ENCODE data around the gene RHOC. TPM values are rescaled to one million over a fixed set of nuclear protein-coding genes. Genes with fewer than 3 reads are reported as not detected.
"Not testable (repeated sequence)": the region's sequence is repeated elsewhere in the genome, so short reads cannot be mapped to it uniquely, and the experiment has no call there.

RHOC gene
- total RNA-seq, 2 donors from 2014 or later = 297 to 387 TPM

DNA sequence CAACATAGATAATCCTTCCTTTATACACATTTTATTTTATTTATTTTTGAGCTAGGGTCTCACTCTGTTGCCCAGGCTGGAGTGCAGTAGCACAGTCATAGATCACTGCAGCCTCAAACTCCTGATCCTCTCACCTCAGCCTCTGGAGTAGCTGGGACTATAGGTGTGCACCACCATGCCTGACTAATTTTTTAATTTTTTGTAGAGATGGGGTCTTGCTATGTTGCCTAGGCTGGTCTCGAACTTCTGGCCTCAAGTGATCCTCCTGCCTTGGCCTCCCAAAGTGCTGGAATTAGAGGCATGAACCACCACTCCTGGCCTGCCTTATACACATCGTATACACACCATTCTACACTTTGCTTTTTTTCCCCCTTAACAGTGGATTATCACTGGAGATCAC is 14.4 kb upstream of the RHOC start:
- DNase-seq (ENCODE audit: low spot score) = not testable (repeated sequence)
- intact Hi-C loops (cut with DNase I) = loop anchor here (5.0 to 10.0 kb wide), 2 partner anchors 81 to 314 kb away; no protein-coding TSS in a partner anchor

- DNase-seq (ENCODE audit: low spot score) = no peak
- intact Hi-C loops (cut with DNase I) = loop anchor here (5.0 to 10.0 kb wide), 2 partner anchors 82 to 314 kb away; no protein-coding TSS in a partner anchor
Observed at GRCh38 chr1:112720800-112721199, 13.9 kb upstream of the RHOC start.

DNA sequence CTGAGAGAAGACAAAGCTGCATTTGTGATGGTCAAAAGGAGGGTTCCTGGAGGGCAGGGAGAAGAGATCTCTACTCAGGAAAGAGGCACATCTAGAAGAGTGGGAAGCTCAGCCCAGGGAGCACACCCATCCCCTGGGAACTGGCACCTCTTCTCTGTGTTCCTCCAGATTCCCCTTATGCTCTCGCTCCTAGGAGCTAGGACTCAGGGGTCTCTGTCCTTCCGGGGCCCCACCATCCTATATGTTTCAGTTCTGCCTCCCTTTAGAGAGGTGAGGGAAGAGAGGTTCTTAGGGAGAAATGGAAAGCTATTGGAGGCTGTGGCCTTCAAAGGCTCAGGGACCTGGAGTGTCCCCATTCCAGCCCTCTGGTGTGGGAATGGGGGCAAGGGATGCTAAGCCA is 12.8 kb upstream of the RHOC start:
- intact Hi-C loops (cut with DNase I) = loop anchor here (5.0 to 10.0 kb wide), 4 partner anchors 83 to 325 kb away; no protein-coding TSS in a partner anchor
- DNase-seq (ENCODE audit: low spot score) = no peak

DNA sequence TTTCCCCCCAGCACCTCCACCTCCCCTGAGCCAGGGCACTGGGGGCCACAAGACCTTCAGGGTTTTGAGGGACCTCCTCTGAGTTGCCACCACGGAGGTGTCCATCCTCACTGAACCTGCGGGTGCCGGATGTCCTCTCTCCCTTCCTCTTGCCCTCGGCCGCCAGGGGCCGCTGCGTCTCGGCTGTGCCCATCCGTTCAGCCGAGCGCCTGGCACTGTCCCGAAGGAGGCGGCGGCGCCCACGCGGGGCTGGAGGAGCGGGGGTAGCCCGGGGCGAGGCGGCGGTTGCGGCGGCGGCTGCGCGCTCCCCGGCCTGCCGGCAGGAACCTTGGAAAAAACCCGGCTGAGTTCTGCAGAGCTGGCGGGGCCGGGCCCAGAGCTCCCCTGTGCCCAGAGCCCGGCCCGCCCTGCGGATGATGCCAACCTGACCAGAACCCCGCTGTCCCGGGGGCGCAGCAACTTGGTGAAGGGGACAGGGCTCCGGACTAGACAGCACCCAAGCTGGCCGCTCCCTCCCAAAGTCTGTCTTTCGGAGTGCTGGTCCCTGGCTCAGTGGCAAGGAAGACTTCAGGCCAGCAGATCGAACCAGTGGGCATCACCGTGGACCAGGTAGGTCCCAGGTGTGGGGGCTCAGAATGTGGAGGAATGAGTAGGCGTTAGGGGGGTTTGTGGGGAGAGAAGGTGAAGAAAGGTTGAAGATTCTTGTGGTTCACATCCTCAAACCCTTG is 11.9 kb upstream of the RHOC start:
- intact Hi-C loops (cut with DNase I) = loop anchor here (5.0 to 10.0 kb wide), 2 partner anchors 88 to 326 kb away; no protein-coding TSS in a partner anchor
- peak; percentile 94 for DNase-seq (ENCODE audit: low spot score)

DNA sequence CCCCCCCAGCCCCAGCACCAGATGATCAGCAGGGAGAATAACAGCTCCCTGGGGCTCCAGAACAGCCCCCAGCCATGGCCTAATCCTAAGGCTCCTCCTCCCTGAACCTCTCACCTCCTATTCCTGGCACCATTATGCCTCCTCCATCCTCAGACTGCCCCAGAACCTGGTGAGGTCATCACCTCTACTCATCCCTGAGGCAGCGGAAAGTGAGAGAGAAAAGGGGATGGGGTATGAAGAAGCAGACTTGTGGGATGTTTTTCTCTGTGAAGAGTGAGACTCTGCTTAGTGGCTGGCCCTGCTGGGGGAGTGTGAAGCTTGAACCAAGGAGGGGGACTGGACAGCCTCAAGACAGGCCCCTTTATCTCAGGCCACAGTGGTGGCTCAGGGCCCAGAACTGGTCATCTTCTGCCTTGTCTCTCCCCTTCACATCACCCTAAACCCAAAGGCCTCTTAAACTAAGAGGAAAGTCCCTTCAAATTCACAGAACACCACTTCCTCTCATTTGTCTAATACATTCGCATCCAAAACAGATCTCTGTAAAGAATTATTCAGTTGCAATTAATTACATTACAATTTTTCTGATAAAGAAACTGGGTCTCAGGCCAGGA is 10.4 kb upstream of the RHOC start:
- no peak for DNase-seq (ENCODE audit: low spot score)
- intact Hi-C loops (cut with DNase I) = loop anchor here (5.0 to 10.0 kb wide), 2 partner anchors 90 to 327 kb away; no protein-coding TSS in a partner anchor

- intact Hi-C loops (cut with DNase I) = loop anchor here (5.0 to 10.0 kb wide), 2 partner anchors 91 to 329 kb away; no protein-coding TSS in a partner anchor
- DNase-seq (ENCODE audit: low spot score) = peak; percentile 95
Observed at GRCh38 chr1:112716133-112716720, 9.3 kb upstream of the RHOC start.

- peak; percentile 99 for DNase-seq (ENCODE audit: low spot score)
- intact Hi-C loops (cut with DNase I) = loop anchor here (5.0 to 10.0 kb wide), 2 partner anchors 92 to 329 kb away; no protein-coding TSS in a partner anchor
Observed at GRCh38 chr1:112715264-112716053, 8.5 kb upstream of the RHOC start, which contains the start of gene PPM1J. TSS of gene PPM1J (minus strand) at chr1:112715332. CDS start at chr1:112715301, 31 bp downstream.

GRCh38 chr1:112714313-112715263 is 7.7 kb upstream of the RHOC start:
- intact Hi-C loops (cut with DNase I) = loop anchor here (5.0 to 10.0 kb wide), 2 partner anchors 93 to 330 kb away; no protein-coding TSS in a partner anchor
- DNase-seq (ENCODE audit: low spot score) = peak; percentile 88

DNA sequence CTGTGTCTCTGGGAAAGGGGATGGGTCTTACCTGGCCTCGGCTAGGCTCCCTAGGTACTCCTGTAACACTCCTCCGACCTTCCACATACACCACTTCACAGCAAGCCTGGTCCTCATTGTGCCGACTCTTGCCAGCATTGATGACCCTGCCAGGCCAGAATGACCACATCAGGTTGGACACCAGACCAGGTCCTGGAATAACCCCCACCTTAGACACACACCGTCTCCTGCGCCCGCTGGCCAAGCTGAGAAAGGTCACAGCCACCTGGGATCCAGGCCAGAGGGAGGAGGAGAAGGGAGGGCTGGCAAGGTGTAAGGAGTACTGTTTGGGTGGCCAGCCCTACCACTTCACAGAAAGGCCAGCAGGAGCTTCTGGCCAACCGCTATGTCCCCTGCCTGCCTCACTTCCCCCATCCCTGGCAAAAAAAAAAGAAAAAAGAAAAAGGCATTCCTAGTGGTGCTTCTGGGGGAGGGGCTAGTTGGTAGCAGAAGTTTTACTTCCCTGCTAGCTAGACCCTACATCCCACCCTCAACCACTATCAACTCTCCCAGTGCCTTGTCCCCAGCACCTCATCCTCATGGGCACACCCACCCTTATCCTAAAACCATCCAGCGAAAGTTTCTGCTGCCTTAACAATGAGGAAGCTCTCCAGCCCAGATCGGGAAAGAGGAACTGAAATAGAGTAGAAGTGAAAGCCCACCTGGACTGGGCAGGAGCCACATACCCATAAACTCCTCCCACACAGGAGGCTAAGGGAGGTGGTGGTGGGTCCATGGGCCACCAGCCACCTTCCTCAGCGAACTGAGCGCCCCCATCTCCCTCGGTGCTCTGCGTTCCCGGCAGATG is 6.8 kb upstream of the RHOC start:
- intact Hi-C loops (cut with DNase I) = loop anchor here in 1 of 2 donors (10.0 kb wide), 1 partner anchor 331 kb away; no protein-coding TSS in a partner anchor
- peak; percentile 76 for DNase-seq (ENCODE audit: low spot score)

- intact Hi-C loops (cut with DNase I) = loop anchor here in 1 of 2 donors (10.0 kb wide), 1 partner anchor 332 kb away; no protein-coding TSS in a partner anchor
Observed at GRCh38 chr1:112712701-112713128, 5.8 kb upstream of the RHOC start.

GRCh38 chr1:112712191-112712590 is 5.3 kb upstream of the RHOC start:
- intact Hi-C loops (cut with DNase I) = loop anchor here in 1 of 2 donors (10.0 kb wide), 1 partner anchor 333 kb away; no protein-coding TSS in a partner anchor
- peak; percentile 72 for DNase-seq (ENCODE audit: low spot score)

More at GRCh38 chr1:112712701-112713128, 5.8 kb upstream of the RHOC start:
- peak; percentile 41 for DNase-seq (ENCODE audit: low spot score)

- peak; percentile 60 for DNase-seq (ENCODE audit: low spot score)
- intact Hi-C loops (cut with DNase I) = loop anchor here in 1 of 2 donors (10.0 kb wide), 1 partner anchor 333 kb away; no protein-coding TSS in a partner anchor
Observed at GRCh38 chr1:112711670-112712069, 4.7 kb upstream of the RHOC start.

- peak; percentile 65 for DNase-seq (ENCODE audit: low spot score)
- intact Hi-C loops (cut with DNase I) = loop anchor here in 1 of 2 donors (10.0 kb wide), 1 partner anchor 334 kb away; no protein-coding TSS in a partner anchor
Observed at GRCh38 chr1:112711041-112711440, 4.1 kb upstream of the RHOC start.

DNA sequence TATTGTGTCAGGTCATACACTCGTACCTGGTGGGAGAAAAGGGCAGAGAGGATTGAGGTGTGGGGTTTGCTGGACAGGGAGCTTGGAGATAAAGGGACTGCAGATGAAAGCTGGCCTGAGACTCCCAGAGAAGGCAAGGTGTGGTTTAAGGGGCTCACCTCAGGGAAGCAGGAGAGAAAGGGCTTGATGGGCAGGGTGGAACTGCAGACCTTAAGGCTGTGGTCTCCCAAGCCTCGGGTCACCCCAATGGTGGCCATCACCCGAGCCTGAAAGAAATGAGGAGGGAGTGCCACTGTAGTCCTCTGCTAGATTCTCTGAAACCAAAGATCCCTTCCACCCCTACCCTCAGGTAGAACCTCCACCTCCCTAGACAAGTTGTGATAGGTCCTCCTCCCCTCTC is 3.7 kb upstream of the RHOC start:
- DNase-seq (ENCODE audit: low spot score) = peak; percentile 34
- intact Hi-C loops (cut with DNase I) = loop anchor here in 1 of 2 donors (10.0 kb wide), 1 partner anchor 334 kb away; no protein-coding TSS in a partner anchor

DNA sequence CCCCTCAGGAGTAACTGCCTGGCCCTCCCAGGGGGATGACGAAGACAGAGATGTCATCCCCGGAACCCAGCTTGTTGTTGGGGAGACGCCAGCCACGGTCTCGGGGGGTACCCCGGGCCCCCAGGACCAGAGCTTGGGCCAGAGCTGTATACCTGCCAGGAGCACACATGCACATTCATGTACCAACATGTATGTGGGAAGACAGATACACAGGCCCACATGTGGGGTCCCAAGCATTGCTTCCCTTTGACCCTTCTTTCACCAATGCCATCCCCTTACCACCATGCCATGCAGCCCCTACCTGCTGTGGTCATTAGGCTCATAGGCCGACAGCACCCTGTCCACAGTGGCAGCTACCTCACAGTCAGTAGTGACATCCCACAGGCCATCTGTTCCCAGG is 3.2 kb upstream of the RHOC start:
- intact Hi-C loops (cut with DNase I) = loop anchor here in 1 of 2 donors (10.0 kb wide), 1 partner anchor 335 kb away; no protein-coding TSS in a partner anchor

DNA sequence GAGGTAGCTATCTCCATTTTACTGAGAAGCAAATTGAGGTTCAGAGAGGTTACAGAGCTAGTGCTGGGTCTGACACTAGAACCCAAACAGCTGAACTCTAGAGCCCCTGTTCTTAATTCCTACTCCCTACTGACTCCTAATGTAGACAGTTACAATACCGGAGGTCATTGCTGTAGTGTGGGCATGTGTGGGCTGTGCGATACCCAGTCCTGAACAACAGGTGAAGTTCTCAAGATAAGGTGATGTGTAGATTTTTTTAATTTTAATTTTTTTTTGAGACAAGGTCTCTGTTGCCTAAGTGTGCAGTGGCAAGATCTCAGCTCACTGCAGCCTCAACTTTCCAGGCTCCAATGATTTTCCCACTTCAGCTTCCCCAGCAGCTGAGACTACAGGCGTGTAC is 1.6 kb upstream of the RHOC start:
- no peak for DNase-seq (ENCODE audit: low spot score)
- intact Hi-C loops (cut with DNase I) = loop anchor here (5.0 to 10.0 kb wide), 4 partner anchors 36 to 316 kb away; partner anchors contain the start of genes CTTNBP2NL (in 1 of the 2) and MOV10 (in 1 of the 2)

More for the DNA sequence above, 3.2 kb upstream of the RHOC start:
- DNase-seq (ENCODE audit: low spot score) = no peak
